IMR-90 (cell line): ENCODE measurements around the gene RTKN. TPM values are rescaled to one million over a fixed set of nuclear protein-coding genes. Genes with fewer than 3 reads are reported as not detected.

Experiments
- ATAC-seq: fragments of 200-7000 bp; cut with Tn5 transposase; 2 replicates; pipeline ENCODE4 v1.9.1; 2020; ENCODE audit warnings: low read depth, mild to moderate bottlenecking, moderate library complexity
- BruUV-seq: library from RNA; stranded (reverse); fragments of 400-500 nt; replicated peaks from 2 replicates; lab custom pipeline; 2021; lab: Mats Ljungman, UMichigan
- CTCF ChIA-PET: fragments of 300-600 bp; formaldehyde crosslinking; extraction: SDS; loops from one replicate; lab custom pipeline; 2021; ENCODE audit warnings: antibody characterized with exemption; lab: Yijun Ruan, JAX
- POLR2A ChIA-PET: fragments of 300-600 bp; sonication (Branson Sonifier 250); formaldehyde crosslinking; loops from one replicate; lab custom pipeline; 2022; ENCODE audit warnings: antibody characterized with exemption; ENCODE audit not compliant: unreplicated experiment; lab: Charles Lee
- DNase-seq: peaks from one replicate; pipeline ENCODE4 v3.0.0; 2013
- H2AFZ ChIP-seq: replicated peaks from 2 replicates; pipeline ENCODE3; 2013; ENCODE audit warnings: low read length, mild to moderate bottlenecking; ENCODE audit not compliant: poor library complexity
- H2AK5ac ChIP-seq: 2 replicates; pipeline ENCODE4 v1.6.1; 2013; ENCODE audit warnings: low read depth, low read length, inconsistent platforms
- H2AK9ac ChIP-seq: replicated peaks from 2 replicates; pipeline ENCODE3; 2013; ENCODE audit warnings: mild to moderate bottlenecking, low read depth, low read length, moderate library complexity; ENCODE audit not compliant: poor library complexity
- H2BK120ac ChIP-seq: 2 replicates; pipeline ENCODE4 v1.6.1; 2013; ENCODE audit warnings: low read depth, low read length, inconsistent platforms
- H2BK15ac ChIP-seq: 3 replicates; pipeline ENCODE4 v1.6.1; 2013; ENCODE audit warnings: low read depth, low read length, inconsistent platforms
- H2BK20ac ChIP-seq: 2 replicates; pipeline ENCODE4 v1.6.1; 2013; ENCODE audit warnings: low read depth, mild to moderate bottlenecking, inconsistent platforms, low read length, moderate library complexity
- H2BK5ac ChIP-seq: 2 replicates; pipeline ENCODE4 v1.6.1; 2013; ENCODE audit warnings: mild to moderate bottlenecking, low read depth, low read length, inconsistent platforms; ENCODE audit not compliant: poor library complexity, severe bottlenecking
- H3K14ac ChIP-seq: replicated peaks from 2 replicates; pipeline ENCODE4 v1.6.1; 2013; ENCODE audit warnings: low read depth, low read length, inconsistent platforms
- H3K18ac ChIP-seq: 2 replicates; pipeline ENCODE4 v1.6.1; 2013; ENCODE audit warnings: low read depth, low read length, control low read depth
- H3K23ac ChIP-seq: 2 replicates; pipeline ENCODE4 v1.6.1; 2013; ENCODE audit warnings: low read depth, low read length, inconsistent platforms
- H3K27ac ChIP-seq: 2 replicates; pipeline ENCODE4 v1.5.1; 2013; ENCODE audit warnings: mild to moderate bottlenecking, control low read depth, low read length; ENCODE audit not compliant: insufficient read depth
- H3K27me3 ChIP-seq: 2 replicates; pipeline ENCODE4 v1.6.1; 2013; ENCODE audit warnings: low read length; ENCODE audit not compliant: control insufficient read depth, insufficient read depth
- H3K36me3 ChIP-seq: 2 replicates; pipeline ENCODE4 v1.6.1; 2013; ENCODE audit warnings: low read length, mixed read lengths; ENCODE audit not compliant: control insufficient read depth, insufficient read depth
- H3K4ac ChIP-seq: 2 replicates; pipeline ENCODE4 v1.6.1; 2013; ENCODE audit warnings: low read depth, low read length, inconsistent platforms
- H3K4me1 ChIP-seq: 2 replicates; pipeline ENCODE4 v1.6.1; 2013; ENCODE audit warnings: low read length, mixed read lengths; ENCODE audit not compliant: control insufficient read depth, insufficient read depth
- H3K4me2 ChIP-seq: 2 replicates; pipeline ENCODE4 v1.6.1; 2013; ENCODE audit warnings: low read depth, mild to moderate bottlenecking, control low read depth, low read length, moderate library complexity
- H3K4me3 ChIP-seq: 2 replicates; pipeline ENCODE4 v1.5.1; 2013; ENCODE audit warnings: low read depth, mild to moderate bottlenecking, control low read depth, low read length, moderate library complexity; ENCODE audit not compliant: insufficient read depth
- H3K56ac ChIP-seq: 2 replicates; pipeline ENCODE4 v1.6.1; 2013; ENCODE audit warnings: low read length, inconsistent platforms; ENCODE audit not compliant: insufficient read depth; ENCODE audit errors: extremely low read depth
- H3K79me1 ChIP-seq, 2 experiments: 2 replicates each; pipeline ENCODE4 v1.6.1; 2013; ENCODE audit warnings: low read length in 2 of 2, inconsistent platforms in 1 of 2, low read depth in 1 of 2
- H3K9ac ChIP-seq: 2 replicates; pipeline ENCODE4 v1.6.1; 2013; ENCODE audit warnings: low read depth, low read length, control low read depth
- H3K9me1 ChIP-seq: 2 replicates; pipeline ENCODE4 v1.6.1; 2013; ENCODE audit warnings: low read length, inconsistent platforms; ENCODE audit not compliant: insufficient read depth
- H3K9me3 ChIP-seq: 2 replicates; pipeline ENCODE4 v1.6.1; 2013; ENCODE audit warnings: low read length; ENCODE audit not compliant: control insufficient read depth, insufficient read depth
- H4K20me1 ChIP-seq: 2 replicates; pipeline ENCODE4 v1.6.1; 2013; ENCODE audit warnings: low read length, inconsistent platforms; ENCODE audit not compliant: insufficient read depth
- H4K5ac ChIP-seq: 2 replicates; pipeline ENCODE4 v1.6.1; 2013; ENCODE audit warnings: mild to moderate bottlenecking, low read depth, low read length, control low read depth
- H4K8ac ChIP-seq, 2 experiments: 2 replicates each; pipeline ENCODE4 v1.6.1; 2013; ENCODE audit warnings: low read depth in 2 of 2, low read length in 2 of 2, control low read depth in 1 of 2, inconsistent platforms in 1 of 2
- H4K91ac ChIP-seq: 2 replicates; pipeline ENCODE4 v1.6.1; 2013; ENCODE audit warnings: low read depth, low read length, inconsistent platforms; ENCODE audit not compliant: insufficient read depth
- BHLHE40 ChIP-seq: fragments of 150-350 bp; IDR thresholded peaks from 2 replicates; pipeline ENCODE4 v1.6.1; 2016; ENCODE audit warnings: mild to moderate bottlenecking, low read depth, low read length
- CEBPB ChIP-seq: IDR thresholded peaks from 2 replicates; pipeline ENCODE4 v1.6.1; 2012; ENCODE audit warnings: low read depth, low read length, improper control_type of control experiment
- CHD1 ChIP-seq: IDR thresholded peaks from 2 replicates; pipeline ENCODE4 v1.6.1; 2012; ENCODE audit warnings: low read depth, low read length, improper control_type of control experiment
- CTCF ChIP-seq: conservative IDR thresholded peaks from 2 replicates; pipeline ENCODE4 v1.5.1; 2012; ENCODE audit warnings: mild to moderate bottlenecking, low read depth, low read length, improper control_type of control experiment
- ELK1 ChIP-seq: fragments of 150-350 bp; IDR thresholded peaks from 2 replicates; pipeline ENCODE4 v1.6.1; 2016; ENCODE audit warnings: low read depth, mild to moderate bottlenecking, low read length, moderate library complexity, borderline replicate concordance
- FOS ChIP-seq: fragments of 150-350 bp; IDR thresholded peaks from 2 replicates; pipeline ENCODE4 v1.6.1; 2016; ENCODE audit warnings: low read depth, low read length
- MAFK ChIP-seq: IDR thresholded peaks from 2 replicates; pipeline ENCODE4 v1.6.1; 2012; ENCODE audit warnings: low read depth, low read length, improper control_type of control experiment
- MAZ ChIP-seq: IDR thresholded peaks from 2 replicates; pipeline ENCODE4 v1.6.1; 2012; ENCODE audit warnings: low read depth, mild to moderate bottlenecking, low read length, improper control_type of control experiment, moderate library complexity, borderline replicate concordance
- MXI1 ChIP-seq: IDR thresholded peaks from 2 replicates; pipeline ENCODE4 v1.6.1; 2012; ENCODE audit warnings: low read depth, mild to moderate bottlenecking, low read length, moderate library complexity, borderline replicate concordance
- NFE2L2 ChIP-seq: fragments of 150-350 bp; IDR thresholded peaks from 2 replicates; pipeline ENCODE4 v1.6.1; 2016; ENCODE audit warnings: low read depth, mild to moderate bottlenecking, low read length
- POLR2A ChIP-seq: IDR thresholded peaks from 2 replicates; pipeline ENCODE4 v1.6.1; 2012; ENCODE audit warnings: mild to moderate bottlenecking, low read depth, low read length
- RAD21 ChIP-seq: IDR thresholded peaks from 2 replicates; pipeline ENCODE4 v1.6.1; 2012; ENCODE audit warnings: low read length, improper control_type of control experiment
- RCOR1 ChIP-seq: IDR thresholded peaks from 2 replicates; pipeline ENCODE4 v1.6.1; 2012; ENCODE audit warnings: mild to moderate bottlenecking, low read length, improper control_type of control experiment; ENCODE audit not compliant: insufficient replicate concordance
- RFX5 ChIP-seq: IDR thresholded peaks from 2 replicates; pipeline ENCODE4 v1.8.0; 2012; ENCODE audit warnings: low read depth, mild to moderate bottlenecking, low read length, moderate library complexity
- SMC3 ChIP-seq: fragments of 150-350 bp; IDR thresholded peaks from 2 replicates; pipeline ENCODE4 v1.6.1; 2016; ENCODE audit warnings: low read depth, mild to moderate bottlenecking, antibody characterized with exemption, low read length, moderate library complexity
- USF2 ChIP-seq: fragments of 150-350 bp; IDR thresholded peaks from 2 replicates; pipeline ENCODE4 v1.6.1; 2017; ENCODE audit warnings: mild to moderate bottlenecking, antibody characterized with exemption, low read length, low read depth
- WGBS, 2 experiments: methylation state at CpG; one replicate each; pipeline versions ENCODE4 v1.1.5 to v1.1.7; 2013; ENCODE audit warnings: missing lambda C conversion rate in 2 of 2; ENCODE audit not compliant: insufficient read length in 1 of 2; ENCODE audit errors: extremely low coverage in 2 of 2; 5-methylcytosine and 5-hydroxymethylcytosine counted together
- dilution Hi-C: fragments of 300-500 bp; cut with HindIII; formaldehyde crosslinking; loops from one replicate; pipeline ENCODE4 v1.14.3; 2018; ENCODE audit warnings: low sequenced_read_pairs; ENCODE audit not compliant: unreplicated experiment
- in situ Hi-C: fragments of 300-500 bp; cut with MboI; formaldehyde crosslinking; loops from 3 replicates; pipeline ENCODE4 v1.14.3; 2019; ENCODE audit warnings: low sequenced_read_pairs, inconsistent platforms, mixed read lengths
- intact Hi-C: fragments of 100-400 bp; cut with micrococcal nuclease; formaldehyde crosslinking; loops from 2 replicates; pipeline ENCODE4 v1.10.0; 2022
- polyA plus RNA-seq, 3 experiments: library from polyadenylated mRNA; depleted of rRNA; stranded (reverse); fragments of >200 nt; gene quantifications; 2 replicates each; pipeline ENCODE4 v1.2.3, GENCODE V29; 2012; ENCODE audit warnings: low replicate concordance in 1 of 3
- total RNA-seq: library from RNA; depleted of rRNA; stranded (reverse); fragments of >200 nt; gene quantifications from 2 replicates; pipeline ENCODE4 v1.2.3, GENCODE V29; 2012

Gene RTKN
- total and polyA plus RNA-seq, 2 of the 4 experiments (the other 2 are of a cell fraction): 11.1 to 19.7 TPM

GRCh38 chr2:74384051-74384450 lies 57.7 kb downstream of the RTKN start:
- peak overlapping the region; percentile 55; the same call in 1 of the 2 replicates for H3K4ac ChIP-seq
- no peak for TF ChIP-seq NFE2L2
- TF ChIP-seq CHD1: no peak
- no peak for TF ChIP-seq CTCF
- no peak for TF ChIP-seq FOS
- no peak for TF ChIP-seq POLR2A
- TF ChIP-seq USF2: no peak
- TF ChIP-seq MXI1: no peak
- no peak for TF ChIP-seq MAZ
- no peak for TF ChIP-seq RCOR1
- TF ChIP-seq MAFK: no peak
- TF ChIP-seq BHLHE40: no peak
- TF ChIP-seq CEBPB: no peak
- no peak for TF ChIP-seq ELK1
- TF ChIP-seq RFX5: no peak
- TF ChIP-seq SMC3: no peak
- no peak for TF ChIP-seq RAD21
- H3K56ac ChIP-seq: no peak overlapping the region
- no peak overlapping the region; the same call in 1 of the 2 replicates for H3K4me2 ChIP-seq
- CTCF ChIA-PET: no interaction called here
- WGBS, 2 experiments: no CpG with 5 or more reads among the region's 3 CpGs
- dilution Hi-C loops: no loop called here
- peak overlapping the region in 1 of 2 experiments; percentile 43; a peak in 1 of 4 replicates for H4K8ac ChIP-seq
- peak overlapping the region; percentile 27; the same call in 1 of the 2 replicates for H3K27ac ChIP-seq
- 0 out of 2 replicates have a peak overlapping the region, but pooled peaks have one; percentile 49 for H2BK20ac ChIP-seq
- no peak overlapping the region for H3K4me3 ChIP-seq
- peaks cover 24% of the 10 kb centered on the region for H3K4me1 ChIP-seq
- peaks cover 49% of the 10 kb centered on the region for H4K20me1 ChIP-seq
- H4K5ac ChIP-seq: no peak overlapping the region
- no peak overlapping the region for H2AFZ ChIP-seq
- no peak overlapping the region for H3K9ac ChIP-seq
- H2AK5ac ChIP-seq: no peak overlapping the region
- no peak overlapping the region for H3K23ac ChIP-seq
- H2BK5ac ChIP-seq: peak overlapping the region; percentile 11
- no peak overlapping the region for H2BK120ac ChIP-seq
- H3K27me3 ChIP-seq: no peaks in the 10 kb centered on the region
- no peak overlapping the region for H3K18ac ChIP-seq
- H3K14ac ChIP-seq: no peak overlapping the region
- H3K36me3 ChIP-seq: peaks cover 6% of the 10 kb centered on the region
- H3K9me1 ChIP-seq: peaks cover 35% of the 10 kb centered on the region
- no peak overlapping the region for H2BK15ac ChIP-seq
- BruUV-seq: no TSS peak
- no peak overlapping the region for H4K91ac ChIP-seq
- peaks cover 22 to 95% of the 10 kb centered on the region in 2 experiments for H3K79me1 ChIP-seq
- POLR2A ChIA-PET: no interaction called here
- DNase-seq (peak; percentile 36), ATAC-seq (no peak; the same call in 1 of the 2 replicates)
- no peaks in the 10 kb centered on the region for H3K9me3 ChIP-seq
- no peak overlapping the region for H2AK9ac ChIP-seq
- intact Hi-C loops: no loop called here
- in situ Hi-C loops: no loop called here
